ENCODE measurements around the gene SDS. TPM values are rescaled to one million over a fixed set of nuclear protein-coding genes. Genes with fewer than 3 reads are reported as not detected.

SDS gene
- total RNA-seq, 4 donors from 2014 or later = 0.63 TPM; not detected in 3

- intact Hi-C loops (cut with DNase I; ENCODE audit: low total_unique reads) = no loop called here
- H3K4me3 ChIP-seq (ENCODE audit: low read depth, poor library complexity, severe bottlenecking) = no peak overlapping the region
- DNase-seq (ENCODE audit: low spot score in 2 of 2) = no peak
- 74 to 85% methylated on average over 6 of the region's 6 CpGs for WGBS, 2 donors
- TF ChIP-seq CTCF (IDR thresholded peaks at IDR 0.05) (no peak), POLR2A (IDR thresholded peaks at IDR 0.05) (no peak)
These were observed 32.9 kb upstream of the SDS start for GRCh38 chr12:113436586-113436985.

GRCh38 chr12:113435367-113435766 lies 31.7 kb upstream of the SDS start:
- WGBS, 2 donors = 76 to 87% methylated on average over 5 of the region's 5 CpGs
- intact Hi-C loops (cut with DNase I; ENCODE audit: low total_unique reads) = no loop called here
- no peak for TF ChIP-seq POLR2A (IDR thresholded peaks at IDR 0.05)
- TF ChIP-seq CTCF (IDR thresholded peaks at IDR 0.05) = no peak
- H3K4me3 ChIP-seq (ENCODE audit: low read depth, poor library complexity, severe bottlenecking) = no peak overlapping the region
- no peak for DNase-seq (ENCODE audit: low spot score in 2 of 2)

GRCh38 chr12:113432986-113433385 lies 29.3 kb upstream of the SDS start:
- intact Hi-C loops (cut with DNase I; ENCODE audit: low total_unique reads) = no loop called here
- DNase-seq (ENCODE audit: low spot score in 2 of 2) = no peak
- TF ChIP-seq POLR2A (IDR thresholded peaks at IDR 0.05) (no peak), CTCF (IDR thresholded peaks at IDR 0.05) (no peak)
- no peak overlapping the region for H3K4me3 ChIP-seq (ENCODE audit: low read depth, poor library complexity, severe bottlenecking)

- WGBS, 2 donors = 27 to 71% methylated on average over 1 of the region's 1 CpG
- DNase-seq (ENCODE audit: low spot score in 2 of 2) = no peak
- intact Hi-C loops (cut with DNase I; ENCODE audit: low total_unique reads) = loop anchor here (10.0 kb wide), 1 partner anchor 224 kb away; no protein-coding TSS in a partner anchor
- TF ChIP-seq POLR2A (IDR thresholded peaks at IDR 0.05) (no peak), CTCF (IDR thresholded peaks at IDR 0.05) (no peak)
- no peak overlapping the region for H3K4me3 ChIP-seq (ENCODE audit: low read depth, poor library complexity, severe bottlenecking)
These were observed 24.8 kb upstream of the SDS start for GRCh38 chr12:113428482-113428881.

- no peak overlapping the region for H3K4me3 ChIP-seq (ENCODE audit: low read depth, poor library complexity, severe bottlenecking)
- DNase-seq (ENCODE audit: low spot score in 2 of 2) = no peak
- WGBS, 2 donors = 47 to 64% methylated on average over 8 to 9 of the region's 9 CpGs
- intact Hi-C loops (cut with DNase I; ENCODE audit: low total_unique reads) = loop anchor here (10.0 kb wide), 1 partner anchor 223 kb away; no protein-coding TSS in a partner anchor
- TF ChIP-seq POLR2A (IDR thresholded peaks at IDR 0.05) (no peak), CTCF (IDR thresholded peaks at IDR 0.05) (no peak)
These were observed 24.2 kb upstream of the SDS start for GRCh38 chr12:113427882-113428281.

- 30 to 33% methylated on average over 11 of the region's 11 CpGs for WGBS, 2 donors
- TF ChIP-seq CTCF (IDR thresholded peaks at IDR 0.05) = no peak
- no peak for TF ChIP-seq POLR2A (IDR thresholded peaks at IDR 0.05)
- no peak overlapping the region for H3K4me3 ChIP-seq (ENCODE audit: low read depth, poor library complexity, severe bottlenecking)
These were observed 22.3 kb upstream of the SDS start for GRCh38 chr12:113425960-113426453.

More at GRCh38 chr12:113425960-113426453, 22.3 kb upstream of the SDS start:
- DNase-seq (ENCODE audit: low spot score in 2 of 2) = no peak
- intact Hi-C loops (cut with DNase I; ENCODE audit: low total_unique reads) = loop anchor here (10.0 kb wide), 1 partner anchor 221 kb away; no protein-coding TSS in a partner anchor
